Measurements from ENCODE around the gene SPRY1.
A peak's percentile ranks its signal among the peaks of the same experiment; 100 is the strongest.

Gene SPRY1

GRCh38 chr4:123396307-123397143, at the start of gene SPRY1:
Gene SPRY1 (plus strand): TSS chr4:123396795. CDS start chr4:123401592, 4,797 bp downstream.
- FAIRE-seq, result peak; percentile 95

- no peak for FAIRE-seq
These were observed 49.6 kb upstream of the SPRY1 start for GRCh38 chr4:123346951-123347350.

GRCh38 chr4:123348946-123349345, 47.6 kb upstream of the SPRY1 start:
- no peak for FAIRE-seq

- no peak for FAIRE-seq
These were observed 47.0 kb upstream of the SPRY1 start for GRCh38 chr4:123349421-123350190.

GRCh38 chr4:123350191-123350544, 46.4 kb upstream of the SPRY1 start:
- no peak for FAIRE-seq

GRCh38 chr4:123350726-123351125, 45.9 kb upstream of the SPRY1 start:
- no peak for FAIRE-seq

- no peak for FAIRE-seq
These were observed 44.9 kb upstream of the SPRY1 start for GRCh38 chr4:123351713-123352112.

- FAIRE-seq, result no peak
These were observed 44.2 kb upstream of the SPRY1 start for GRCh38 chr4:123352240-123352945.

GRCh38 chr4:123352966-123353365, 43.6 kb upstream of the SPRY1 start:
- no peak for FAIRE-seq

GRCh38 chr4:123353656-123354055, 42.9 kb upstream of the SPRY1 start:
- FAIRE-seq, result no peak

- no peak for FAIRE-seq
These were observed 41.9 kb upstream of the SPRY1 start for GRCh38 chr4:123354701-123355100.

- FAIRE-seq, result no peak
These were observed 39.7 kb upstream of the SPRY1 start for GRCh38 chr4:123356921-123357320.

GRCh38 chr4:123359449-123360315, 36.9 kb upstream of the SPRY1 start:
- no peak for FAIRE-seq

GRCh38 chr4:123361195-123361861, 35.3 kb upstream of the SPRY1 start:
- FAIRE-seq, result peak; percentile 87

GRCh38 chr4:123362103-123362502, 34.5 kb upstream of the SPRY1 start:
- FAIRE-seq, result no peak

GRCh38 chr4:123363729-123364128, 32.9 kb upstream of the SPRY1 start:
- FAIRE-seq, result no peak

- no peak for FAIRE-seq
These were observed 31.7 kb upstream of the SPRY1 start for GRCh38 chr4:123364906-123365305.

GRCh38 chr4:123365412-123365811, 31.2 kb upstream of the SPRY1 start:
- FAIRE-seq, result no peak

GRCh38 chr4:123366144-123366748, 30.3 kb upstream of the SPRY1 start:
- FAIRE-seq, result no peak

- FAIRE-seq, result no peak
These were observed 17.8 kb upstream of the SPRY1 start for GRCh38 chr4:123378794-123379193.

GRCh38 chr4:123379392-123379791, 17.2 kb upstream of the SPRY1 start:
- FAIRE-seq, result no peak
